Activated CD4-positive, alpha-beta T cell treated with anti-CD3 and anti-CD28 coated beads for 48 hours (primary cell): Measurements from ENCODE around the gene ZNF26.
"Not testable (repeated sequence)": the region's sequence is repeated elsewhere in the genome, so short reads cannot be mapped to it uniquely, and the experiment has no call there.

Experiments used
- DNase-seq: peaks from one replicate; pipeline ENCODE4 v3.0.0-alpha.2; 2020

ZNF26 gene

GRCh38 chr12:132955094-132956010 is 30.8 kb upstream of the ZNF26 start:
- DNase-seq: peak; percentile 39

- peak; percentile 89 for DNase-seq
These were observed 30.0 kb upstream of the ZNF26 start, which contains the start of gene ZNF605 for GRCh38 chr12:132956011-132956788. Gene ZNF605, minus strand, starts transcription at chr12:132956306. Its CDS starts 10,671 bp downstream, at chr12:132945635.

GRCh38 chr12:132961790-132962189 is 24.4 kb upstream of the ZNF26 start:
- not testable (repeated sequence) for DNase-seq

- DNase-seq: peak; percentile 40
These were observed 22.2 kb upstream of the ZNF26 start for GRCh38 chr12:132963947-132964346.

GRCh38 chr12:132965796-132966195 is 20.4 kb upstream of the ZNF26 start:
- DNase-seq: no peak

- no peak for DNase-seq
These were observed 19.3 kb upstream of the ZNF26 start for GRCh38 chr12:132966676-132967415.

- DNase-seq: no peak
These were observed 18.4 kb upstream of the ZNF26 start for GRCh38 chr12:132967736-132968135.

GRCh38 chr12:132972374-132972773 is 13.8 kb upstream of the ZNF26 start:
- DNase-seq: no peak

- DNase-seq: peak; percentile 71
These were observed 9.3 kb upstream of the ZNF26 start for GRCh38 chr12:132976870-132977269.

- DNase-seq: peak; percentile 10
These were observed 688 bp downstream of the ZNF26 start for GRCh38 chr12:132986885-132987225.

GRCh38 chr12:132998741-132999140 is 12.6 kb downstream of the ZNF26 start:
- DNase-seq: no peak

- DNase-seq: no peak
These were observed 24.6 kb downstream of the ZNF26 start for GRCh38 chr12:133010657-133011297.

GRCh38 chr12:133023566-133023965 is 37.4 kb downstream of the ZNF26 start:
- DNase-seq: no peak

- DNase-seq: no peak
These were observed 40.8 kb downstream of the ZNF26 start for GRCh38 chr12:133026996-133027395.

GRCh38 chr12:133037207-133038005 is 51.2 kb downstream of the ZNF26 start, which contains the start of gene ZNF84:
Gene ZNF84, plus strand, starts transcription at chr12:133037509. Its CDS starts 3,959 bp downstream, at chr12:133041468.
- peak; percentile 98 for DNase-seq

- DNase-seq: no peak
These were observed 52.0 kb downstream of the ZNF26 start for GRCh38 chr12:133038118-133038709.

GRCh38 chr12:133046698-133047097 is 60.5 kb downstream of the ZNF26 start:
- no peak for DNase-seq

- DNase-seq: no peak
These were observed 71.3 kb downstream of the ZNF26 start for GRCh38 chr12:133057446-133057845.

- DNase-seq: no peak
These were observed 72.3 kb downstream of the ZNF26 start for GRCh38 chr12:133058203-133059113.

GRCh38 chr12:133061954-133062353 is 75.8 kb downstream of the ZNF26 start:
- no peak for DNase-seq
